GM12873 (cell line): ENCODE results near the gene WDR89.

Source experiments
- TF ChIP-seq, protein P1 (sequence below): IDR thresholded peaks from 2 replicates; pipeline ENCODE4 v1.5.1; 2012; ENCODE audit warnings: low read depth, mild to moderate bottlenecking, moderate library complexity, low read length, control low read depth; ENCODE audit not compliant: insufficient read depth; ENCODE audit errors: missing control alignments

Gene WDR89

GRCh38 chr14:63578300-63578699 is 63.4 kb downstream of the WDR89 start:
- TF ChIP-seq, protein P1, sequence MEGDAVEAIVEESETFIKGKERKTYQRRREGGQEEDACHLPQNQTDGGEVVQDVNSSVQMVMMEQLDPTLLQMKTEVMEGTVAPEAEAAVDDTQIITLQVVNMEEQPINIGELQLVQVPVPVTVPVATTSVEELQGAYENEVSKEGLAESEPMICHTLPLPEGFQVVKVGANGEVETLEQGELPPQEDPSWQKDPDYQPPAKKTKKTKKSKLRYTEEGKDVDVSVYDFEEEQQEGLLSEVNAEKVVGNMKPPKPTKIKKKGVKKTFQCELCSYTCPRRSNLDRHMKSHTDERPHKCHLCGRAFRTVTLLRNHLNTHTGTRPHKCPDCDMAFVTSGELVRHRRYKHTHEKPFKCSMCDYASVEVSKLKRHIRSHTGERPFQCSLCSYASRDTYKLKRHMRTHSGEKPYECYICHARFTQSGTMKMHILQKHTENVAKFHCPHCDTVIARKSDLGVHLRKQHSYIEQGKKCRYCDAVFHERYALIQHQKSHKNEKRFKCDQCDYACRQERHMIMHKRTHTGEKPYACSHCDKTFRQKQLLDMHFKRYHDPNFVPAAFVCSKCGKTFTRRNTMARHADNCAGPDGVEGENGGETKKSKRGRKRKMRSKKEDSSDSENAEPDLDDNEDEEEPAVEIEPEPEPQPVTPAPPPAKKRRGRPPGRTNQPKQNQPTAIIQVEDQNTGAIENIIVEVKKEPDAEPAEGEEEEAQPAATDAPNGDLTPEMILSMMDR, result no peak

- TF ChIP-seq, protein P1, result no peak
These were observed 68.1 kb downstream of the WDR89 start for GRCh38 chr14:63573581-63573980.

DNA sequence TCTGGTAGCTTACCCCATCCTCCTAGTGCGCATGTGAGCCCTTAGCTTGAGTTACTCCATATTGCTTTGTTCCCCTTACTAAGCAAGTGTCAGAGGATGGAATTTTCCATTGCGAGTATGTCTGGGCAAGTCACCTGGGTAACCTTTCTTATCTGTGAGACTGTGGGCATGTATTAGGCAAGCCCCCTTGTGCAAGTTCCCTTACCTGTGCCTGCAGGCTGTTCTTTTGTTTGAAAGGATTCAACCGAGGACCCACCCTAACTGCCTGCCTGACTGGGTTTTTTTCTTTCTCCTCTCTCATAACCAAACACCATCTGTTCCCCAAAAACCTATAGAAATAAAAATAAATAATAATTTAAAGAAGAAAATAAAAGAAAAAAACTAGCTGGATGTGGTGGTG is 76.2 kb downstream of the WDR89 start:
- TF ChIP-seq, protein P1, result no peak

DNA sequence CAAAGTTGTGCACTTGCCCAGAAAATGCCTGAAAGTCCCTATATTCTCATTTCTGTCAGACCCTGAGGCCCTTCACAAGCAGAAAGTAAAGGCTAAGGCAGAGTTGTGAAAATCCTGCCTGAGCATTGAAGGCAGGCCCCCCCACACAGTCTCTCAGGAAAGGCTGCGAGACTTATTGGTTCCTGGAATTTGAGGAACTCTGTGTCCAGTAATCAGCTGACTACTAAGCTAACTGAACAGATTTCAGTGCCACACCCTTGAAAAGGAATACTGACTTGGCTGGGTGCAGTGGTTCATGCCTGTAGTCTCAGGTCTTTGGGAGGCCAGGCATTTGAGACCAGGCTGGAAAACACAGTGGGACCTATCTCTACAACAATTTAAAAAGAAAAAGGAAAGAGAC is 77.4 kb downstream of the WDR89 start:
- TF ChIP-seq, protein P1, result no peak

DNA sequence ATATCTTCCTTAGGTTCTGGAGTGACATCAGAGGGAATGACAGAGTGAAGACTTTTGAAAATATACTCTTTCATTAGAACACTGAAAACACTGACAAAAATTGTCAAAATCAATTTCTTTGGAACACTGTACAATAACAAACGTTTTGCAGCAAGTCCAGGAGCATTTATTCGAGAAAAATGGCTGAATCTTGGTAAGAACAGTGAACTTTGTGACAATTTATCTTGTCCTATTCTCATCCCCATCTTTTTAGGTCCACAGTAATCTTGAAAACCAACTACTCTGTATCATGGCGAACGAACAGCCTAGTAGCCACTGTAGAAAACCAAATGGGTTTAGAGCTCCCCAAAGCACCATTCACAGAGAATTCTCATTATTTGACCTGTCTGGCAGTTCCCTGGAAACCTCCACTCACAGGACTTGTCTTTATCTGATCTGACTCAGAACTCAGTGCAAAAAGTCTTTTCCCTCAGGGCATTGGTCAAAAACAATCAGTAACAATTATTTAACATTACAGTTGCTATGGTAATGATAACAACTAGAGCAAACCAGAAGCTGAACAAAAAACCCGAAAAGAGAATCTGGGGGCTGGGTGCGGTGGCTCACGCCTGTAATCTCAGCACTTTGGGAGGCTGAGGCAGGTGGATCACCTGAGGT is 78.2 kb downstream of the WDR89 start:
- TF ChIP-seq, protein P1, result no peak

DNA sequence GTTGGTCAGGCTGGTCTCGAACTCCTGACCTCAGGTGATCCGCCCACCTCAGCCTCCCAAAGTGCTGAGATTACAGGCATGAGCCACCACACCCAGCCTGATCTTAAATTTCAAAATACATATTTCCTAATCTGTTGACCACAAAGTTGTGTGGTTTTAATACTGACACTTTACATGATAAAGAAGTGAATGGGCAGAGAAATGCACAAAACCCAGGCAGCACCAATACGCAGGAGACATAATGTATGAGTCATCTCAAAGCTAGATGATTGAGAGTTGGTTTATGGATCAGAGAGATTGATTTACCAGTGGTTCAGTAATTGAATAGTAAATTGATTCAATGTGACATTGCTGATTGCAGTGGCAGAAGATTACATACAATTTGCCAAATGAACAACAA is 79.3 kb downstream of the WDR89 start:
- TF ChIP-seq, protein P1, result no peak

DNA sequence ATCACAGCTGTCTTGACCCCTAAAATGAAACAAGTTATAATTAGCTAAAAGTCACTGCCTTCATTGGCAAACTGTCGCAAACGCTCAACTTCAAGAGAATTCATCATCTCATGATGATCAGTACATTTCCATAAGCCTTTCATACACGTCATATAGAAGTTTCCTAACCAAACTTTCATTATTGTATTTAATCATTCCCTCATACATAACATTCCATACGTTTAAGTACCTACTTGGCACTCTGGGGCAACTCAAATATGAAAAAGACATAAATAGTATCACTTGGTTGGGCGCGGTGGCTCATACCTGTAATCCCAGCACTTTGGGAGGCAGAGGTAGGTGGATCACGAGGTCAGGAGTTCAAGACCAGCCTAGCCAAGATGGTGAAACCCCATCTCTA is 86.1 kb downstream of the WDR89 start:
- TF ChIP-seq, protein P1, result no peak
